ENCODE data around the gene SLC35G1.
A peak's percentile ranks its signal among the peaks of the same experiment; 100 is the strongest.

Gene SLC35G1

DNA sequence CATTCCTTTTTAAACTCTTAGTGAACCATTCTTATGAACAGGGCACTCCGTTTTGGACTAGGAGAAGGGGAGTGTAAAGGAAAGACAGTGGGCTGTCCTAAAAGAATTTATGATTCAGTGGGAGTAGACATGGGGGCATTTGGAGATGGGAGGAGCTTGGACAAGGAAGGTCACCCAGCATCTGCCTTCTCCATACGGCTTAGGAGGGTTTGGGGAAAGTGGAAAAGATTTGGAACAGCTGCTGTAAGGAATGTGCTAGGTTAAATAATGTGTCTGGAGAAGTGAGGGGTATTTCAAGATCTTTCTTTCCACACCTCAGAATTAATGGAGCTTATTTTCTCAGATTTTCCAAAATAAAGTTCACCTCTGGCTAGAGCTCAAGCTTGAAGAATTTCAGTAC lies 24.0 kb downstream of the SLC35G1 start:
- H3K36me3 ChIP-seq (ENCODE audit: control insufficient read depth, insufficient read depth, low read length): no peaks in the 10 kb centered on the region
- no peak for DNase-seq (ENCODE audit: extremely low read depth, insufficient read length)
- H3K27me3 ChIP-seq (replicated peaks; ENCODE audit: control insufficient read depth, insufficient read depth, low read length): no peaks in the 10 kb centered on the region
- H3K4me3 ChIP-seq (replicated peaks; ENCODE audit: low read depth, low read length): no peak overlapping the region
- TF ChIP-seq, protein P1, sequence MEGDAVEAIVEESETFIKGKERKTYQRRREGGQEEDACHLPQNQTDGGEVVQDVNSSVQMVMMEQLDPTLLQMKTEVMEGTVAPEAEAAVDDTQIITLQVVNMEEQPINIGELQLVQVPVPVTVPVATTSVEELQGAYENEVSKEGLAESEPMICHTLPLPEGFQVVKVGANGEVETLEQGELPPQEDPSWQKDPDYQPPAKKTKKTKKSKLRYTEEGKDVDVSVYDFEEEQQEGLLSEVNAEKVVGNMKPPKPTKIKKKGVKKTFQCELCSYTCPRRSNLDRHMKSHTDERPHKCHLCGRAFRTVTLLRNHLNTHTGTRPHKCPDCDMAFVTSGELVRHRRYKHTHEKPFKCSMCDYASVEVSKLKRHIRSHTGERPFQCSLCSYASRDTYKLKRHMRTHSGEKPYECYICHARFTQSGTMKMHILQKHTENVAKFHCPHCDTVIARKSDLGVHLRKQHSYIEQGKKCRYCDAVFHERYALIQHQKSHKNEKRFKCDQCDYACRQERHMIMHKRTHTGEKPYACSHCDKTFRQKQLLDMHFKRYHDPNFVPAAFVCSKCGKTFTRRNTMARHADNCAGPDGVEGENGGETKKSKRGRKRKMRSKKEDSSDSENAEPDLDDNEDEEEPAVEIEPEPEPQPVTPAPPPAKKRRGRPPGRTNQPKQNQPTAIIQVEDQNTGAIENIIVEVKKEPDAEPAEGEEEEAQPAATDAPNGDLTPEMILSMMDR (IDR thresholded peaks at IDR 0.05; ENCODE audit: insufficient read depth, low read length, poor library complexity, severe bottlenecking): no peak

DNA sequence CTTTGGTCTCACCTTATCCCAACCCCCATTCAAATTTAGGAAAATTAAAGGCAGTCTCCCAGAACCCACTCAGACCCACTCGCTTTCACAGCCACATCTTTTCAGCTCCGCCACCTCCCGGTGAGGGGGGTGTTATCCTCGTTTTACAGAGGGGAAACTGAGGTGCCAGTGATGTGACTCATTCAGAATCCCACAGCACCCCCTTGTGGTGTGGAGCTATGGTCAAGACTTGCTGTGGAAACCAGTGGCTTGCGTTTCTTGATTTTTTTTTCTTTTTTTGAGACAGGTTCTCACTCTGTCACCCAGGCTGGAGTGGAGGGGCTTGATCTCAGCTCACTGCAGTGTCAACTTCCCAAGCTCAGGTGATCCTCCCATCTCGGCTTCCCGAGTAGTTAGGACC lies 27.6 kb downstream of the SLC35G1 start:
- TF ChIP-seq, protein P1 (IDR thresholded peaks at IDR 0.05; ENCODE audit: insufficient read depth, low read length, poor library complexity, severe bottlenecking): peak; percentile 56
- no peak for DNase-seq (ENCODE audit: extremely low read depth, insufficient read length)
- H3K36me3 ChIP-seq (ENCODE audit: control insufficient read depth, insufficient read depth, low read length): no peaks in the 10 kb centered on the region

DNA sequence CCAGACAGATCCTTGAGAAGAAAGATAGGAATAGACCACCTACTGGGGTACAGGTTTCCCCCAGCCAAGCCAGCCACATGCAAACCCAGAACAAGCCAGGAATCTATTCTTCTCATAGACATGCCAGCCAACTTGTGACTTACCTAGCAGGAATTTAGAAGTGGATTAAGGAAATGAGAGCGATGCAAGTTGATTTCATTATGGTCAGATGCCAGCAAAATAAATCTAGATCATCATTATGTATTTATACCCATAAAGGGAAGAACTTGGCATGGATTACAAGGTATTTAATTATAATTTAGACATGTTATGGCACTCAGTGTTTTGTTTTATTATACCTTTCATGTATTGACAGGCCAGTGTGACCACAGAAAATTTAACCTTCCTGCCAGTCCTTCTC lies 32.8 kb downstream of the SLC35G1 start:
- H3K27me3 ChIP-seq (replicated peaks; ENCODE audit: control insufficient read depth, insufficient read depth, low read length): no peaks in the 10 kb centered on the region
- no peaks in the 10 kb centered on the region for H3K36me3 ChIP-seq (ENCODE audit: control insufficient read depth, insufficient read depth, low read length)
- no peak overlapping the region for H3K4me3 ChIP-seq (replicated peaks; ENCODE audit: low read depth, low read length)
- DNase-seq (ENCODE audit: extremely low read depth, insufficient read length): no peak
- TF ChIP-seq, protein P1 (IDR thresholded peaks at IDR 0.05; ENCODE audit: insufficient read depth, low read length, poor library complexity, severe bottlenecking): no peak

More for the DNA sequence above, 27.6 kb downstream of the SLC35G1 start:
- H3K4me3 ChIP-seq (replicated peaks; ENCODE audit: low read depth, low read length): no peak overlapping the region
- no peaks in the 10 kb centered on the region for H3K27me3 ChIP-seq (replicated peaks; ENCODE audit: control insufficient read depth, insufficient read depth, low read length)

DNA sequence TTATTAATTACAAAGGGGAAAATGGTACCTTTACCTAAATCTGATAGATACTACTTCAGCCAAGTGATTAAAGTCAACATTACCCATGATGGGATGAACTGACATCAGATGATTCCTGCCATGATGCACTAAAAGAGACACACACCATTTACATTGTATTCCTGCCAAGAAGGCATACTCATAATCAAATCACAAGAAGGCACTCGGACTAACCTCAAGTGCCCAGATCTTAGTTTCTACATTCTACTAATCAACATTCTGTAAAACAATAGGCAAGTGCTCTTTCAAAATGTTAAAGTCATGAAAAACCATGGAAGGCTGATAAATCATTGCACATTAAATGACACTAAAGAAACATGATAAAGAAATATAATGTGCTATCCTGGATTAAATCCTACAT lies 44.4 kb downstream of the SLC35G1 start:
- no peak overlapping the region for H3K4me3 ChIP-seq (replicated peaks; ENCODE audit: low read depth, low read length)
- no peak for DNase-seq (ENCODE audit: extremely low read depth, insufficient read length)
- no peaks in the 10 kb centered on the region for H3K27me3 ChIP-seq (replicated peaks; ENCODE audit: control insufficient read depth, insufficient read depth, low read length)
- TF ChIP-seq, protein P1 (IDR thresholded peaks at IDR 0.05; ENCODE audit: insufficient read depth, low read length, poor library complexity, severe bottlenecking): no peak
- H3K36me3 ChIP-seq (ENCODE audit: control insufficient read depth, insufficient read depth, low read length): no peaks in the 10 kb centered on the region

DNA sequence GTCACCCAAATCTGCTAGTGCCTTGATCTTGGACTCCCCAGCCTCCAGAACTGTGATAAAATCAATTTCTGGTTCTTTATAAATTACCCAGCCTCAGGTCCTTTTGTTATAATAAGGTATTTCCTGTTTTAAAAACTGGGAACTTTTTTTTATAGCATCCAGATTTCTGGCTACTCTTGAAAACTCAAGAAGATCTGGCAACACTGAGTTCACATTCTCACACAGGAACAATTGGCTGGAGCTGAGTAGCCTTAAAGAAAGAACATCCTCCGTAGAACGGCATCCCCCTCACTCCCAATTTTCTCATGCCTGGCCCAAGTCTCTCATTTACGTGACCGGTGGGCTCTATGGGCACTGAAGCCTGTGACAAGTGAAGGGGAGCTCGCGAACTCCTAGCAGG lies 47.1 kb downstream of the SLC35G1 start:
- TF ChIP-seq, protein P1 (IDR thresholded peaks at IDR 0.05; ENCODE audit: insufficient read depth, low read length, poor library complexity, severe bottlenecking): no peak
- no peaks in the 10 kb centered on the region for H3K27me3 ChIP-seq (replicated peaks; ENCODE audit: control insufficient read depth, insufficient read depth, low read length)
- no peak overlapping the region for H3K4me3 ChIP-seq (replicated peaks; ENCODE audit: low read depth, low read length)
- no peaks in the 10 kb centered on the region for H3K36me3 ChIP-seq (ENCODE audit: control insufficient read depth, insufficient read depth, low read length)
- DNase-seq (ENCODE audit: extremely low read depth, insufficient read length): no peak

DNA sequence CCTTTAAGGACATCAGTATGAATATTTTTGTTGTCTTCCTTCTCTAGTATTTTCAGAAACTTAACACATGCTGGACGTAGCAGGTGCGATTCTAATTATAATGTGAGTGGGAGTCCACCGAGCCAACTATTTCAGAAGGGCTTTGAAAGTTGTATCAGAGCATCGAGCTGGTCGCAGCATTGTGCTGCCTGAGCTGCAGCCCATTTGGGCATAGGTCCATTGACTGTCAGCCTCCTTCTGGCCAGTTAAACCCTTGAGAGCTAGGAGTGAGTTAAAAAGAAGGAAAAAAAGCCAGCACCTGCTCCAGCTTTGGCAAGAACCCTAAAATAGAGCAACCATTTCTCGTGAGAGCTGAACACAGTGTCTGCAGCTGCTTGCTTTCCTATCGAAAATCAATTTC lies 47.8 kb downstream of the SLC35G1 start:
- H3K4me3 ChIP-seq (replicated peaks; ENCODE audit: low read depth, low read length): no peak overlapping the region
- H3K27me3 ChIP-seq (replicated peaks; ENCODE audit: control insufficient read depth, insufficient read depth, low read length): no peaks in the 10 kb centered on the region
- TF ChIP-seq, protein P1 (IDR thresholded peaks at IDR 0.05; ENCODE audit: insufficient read depth, low read length, poor library complexity, severe bottlenecking): no peak
- H3K36me3 ChIP-seq (ENCODE audit: control insufficient read depth, insufficient read depth, low read length): no peaks in the 10 kb centered on the region
- DNase-seq (ENCODE audit: extremely low read depth, insufficient read length): no peak

Data from GM06990 (cell line).